ENCODE data around the gene POLR3K. TPM values are rescaled to one million over a fixed set of nuclear protein-coding genes. Genes with fewer than 3 reads are reported as not detected.
A peak's percentile ranks its signal among the peaks of the same experiment; 100 is the strongest.
"Not testable (repeated sequence)": the region's sequence is repeated elsewhere in the genome, so short reads cannot be mapped to it uniquely, and the experiment has no call there.

POLR3K gene
- total RNA-seq, 2 experiments from 2014 or later, result 47.7 to 48.2 TPM

GRCh38 chr16:55571-56136 is 2.2 kb upstream of the POLR3K start:
- ChIA-PET CTCF (interaction anchor here (1.7 to 3.1 kb wide), 2 partner anchors 10 to 41 kb away, joined by 7 to 15 read pairs; no protein-coding TSS in a partner anchor), POLR2A (interaction anchor here (0.8 kb wide), 1 partner anchor 10 kb away, joined by 3 read pairs; no protein-coding TSS in a partner anchor)
- H3K4me3 Mint-ChIP-seq, result peak overlapping the region; percentile 63
- H3K4me1 Mint-ChIP-seq (ENCODE audit: low read depth), result peaks cover 30% of the 10 kb centered on the region
- no peaks in the 10 kb centered on the region for H3K27me3 Mint-ChIP-seq (ENCODE audit: low read depth)
- ATAC-seq, result no peak
- H3K36me3 Mint-ChIP-seq (ENCODE audit: low read depth), result peaks cover 24% of the 10 kb centered on the region
- no peaks in the 10 kb centered on the region for H3K9me3 Mint-ChIP-seq (ENCODE audit: insufficient read depth)
- no peak overlapping the region for H3K27ac Mint-ChIP-seq
- DNase-seq, result no peak

GRCh38 chr16:54237-54581 is 801 bp upstream of the POLR3K start:
- Mint-ChIP-seq H3K27ac (peak overlapping the region; percentile 90), H3K9me3 (ENCODE audit: insufficient read depth) (no peaks in the 10 kb centered on the region), H3K4me3 (peak overlapping the region; percentile 91), H3K36me3 (ENCODE audit: low read depth) (peaks cover 30% of the 10 kb centered on the region), H3K4me1 (ENCODE audit: low read depth) (peaks cover 35% of the 10 kb centered on the region), H3K27me3 (ENCODE audit: low read depth) (no peaks in the 10 kb centered on the region)
- ChIA-PET CTCF (interaction anchor here (1.6 to 2.9 kb wide), 4 partner anchors 11 to 53 kb away, joined by 3 to 30 read pairs (median 16); no protein-coding TSS in a partner anchor), POLR2A (interaction anchor here (1.0 to 2.0 kb wide), 4 partner anchors 9 to 42 kb away, joined by 3 to 9 read pairs (median 6); partner anchors contain the start of gene MPG)
- ATAC-seq, result no peak
- no peak for DNase-seq

- peaks cover 47% of the 10 kb centered on the region for H3K36me3 Mint-ChIP-seq (ENCODE audit: low read depth)
- peak overlapping the region; percentile 7 for H3K27ac Mint-ChIP-seq
- peak overlapping the region; percentile 91 for H3K4me3 Mint-ChIP-seq
- POLR2A ChIA-PET, result no interaction called here
- ATAC-seq, result no peak
- no peaks in the 10 kb centered on the region for H3K27me3 Mint-ChIP-seq (ENCODE audit: low read depth)
- peaks cover 31% of the 10 kb centered on the region for H3K4me1 Mint-ChIP-seq (ENCODE audit: low read depth)
- no peaks in the 10 kb centered on the region for H3K9me3 Mint-ChIP-seq (ENCODE audit: insufficient read depth)
- no peak for DNase-seq
- CTCF ChIA-PET, result interaction anchor here (1.1 kb wide), 1 partner anchor 15 kb away, joined by 3 read pairs; no protein-coding TSS in a partner anchor
Observed at GRCh38 chr16:50769-51591, 2.4 kb downstream of the POLR3K start.

- ChIA-PET POLR2A (no interaction called here), CTCF (interaction anchor here (2.1 kb wide), 1 partner anchor 50 kb away, joined by 9 read pairs; no protein-coding TSS in a partner anchor)
- no peak overlapping the region for H3K4me3 Mint-ChIP-seq
- H3K36me3 Mint-ChIP-seq (ENCODE audit: low read depth), result peaks cover 64% of the 10 kb centered on the region
- DNase-seq (no peak), ATAC-seq (no peak)
- H3K27me3 Mint-ChIP-seq (ENCODE audit: low read depth), result no peaks in the 10 kb centered on the region
- no peak overlapping the region for H3K27ac Mint-ChIP-seq
- H3K9me3 Mint-ChIP-seq (ENCODE audit: insufficient read depth), result no peaks in the 10 kb centered on the region
- peaks cover 34% of the 10 kb centered on the region for H3K4me1 Mint-ChIP-seq (ENCODE audit: low read depth)
Observed at GRCh38 chr16:47234-47633, 6.2 kb downstream of the POLR3K start.

GRCh38 chr16:46510-46909 is 6.9 kb downstream of the POLR3K start:
- H3K9me3 Mint-ChIP-seq (ENCODE audit: insufficient read depth); ATAC-seq; DNase-seq; H3K27me3 Mint-ChIP-seq (ENCODE audit: low read depth); POLR2A ChIA-PET; H3K4me3 Mint-ChIP-seq; H3K27ac Mint-ChIP-seq: not testable (repeated sequence)
- H3K36me3 Mint-ChIP-seq (ENCODE audit: low read depth), result peaks cover 66% of the 10 kb centered on the region
- CTCF ChIA-PET, result interaction anchor here (2.1 kb wide), 1 partner anchor 50 kb away, joined by 9 read pairs; no protein-coding TSS in a partner anchor
- H3K4me1 Mint-ChIP-seq (ENCODE audit: low read depth), result peaks cover 35% of the 10 kb centered on the region

GRCh38 chr16:45454-45853 is 8.0 kb downstream of the POLR3K start:
- Mint-ChIP-seq H3K27me3 (ENCODE audit: low read depth) (no peaks in the 10 kb centered on the region), H3K9me3 (ENCODE audit: insufficient read depth) (no peaks in the 10 kb centered on the region), H3K4me1 (ENCODE audit: low read depth) (peaks cover 27% of the 10 kb centered on the region), H3K36me3 (ENCODE audit: low read depth) (peaks cover 60% of the 10 kb centered on the region), H3K4me3 (no peak overlapping the region), H3K27ac (no peak overlapping the region)
- ChIA-PET CTCF (interaction anchor here (1.0 kb wide), 1 partner anchor 51 kb away, joined by 3 read pairs; no protein-coding TSS in a partner anchor), POLR2A (interaction anchor here (1.4 kb wide), 1 partner anchor 11 kb away, joined by 3 read pairs; no protein-coding TSS in a partner anchor)
- DNase-seq (no peak), ATAC-seq (no peak)

- POLR2A ChIA-PET, result interaction anchor here (0.8 to 1.4 kb wide), 2 partner anchors 8 to 11 kb away, joined by 3 read pairs; no protein-coding TSS in a partner anchor
- CTCF ChIA-PET, result interaction anchor here (1.2 kb wide), 1 partner anchor 62 kb away, joined by 3 read pairs; no protein-coding TSS in a partner anchor
- H3K4me3 Mint-ChIP-seq, result no peak overlapping the region
- no peaks in the 10 kb centered on the region for H3K9me3 Mint-ChIP-seq (ENCODE audit: insufficient read depth)
- H3K4me1 Mint-ChIP-seq (ENCODE audit: low read depth), result peaks cover 28% of the 10 kb centered on the region
- H3K36me3 Mint-ChIP-seq (ENCODE audit: low read depth), result peaks cover 56% of the 10 kb centered on the region
- ATAC-seq, result no peak
- no peaks in the 10 kb centered on the region for H3K27me3 Mint-ChIP-seq (ENCODE audit: low read depth)
- H3K27ac Mint-ChIP-seq, result no peak overlapping the region
- no peak for DNase-seq
Observed at GRCh38 chr16:44655-45054, 8.8 kb downstream of the POLR3K start.

- Mint-ChIP-seq H3K27ac (no peak overlapping the region), H3K4me3 (no peak overlapping the region), H3K4me1 (ENCODE audit: low read depth) (peaks cover 42% of the 10 kb centered on the region), H3K36me3 (ENCODE audit: low read depth) (peaks cover 54% of the 10 kb centered on the region), H3K9me3 (ENCODE audit: insufficient read depth) (no peaks in the 10 kb centered on the region), H3K27me3 (ENCODE audit: low read depth) (no peaks in the 10 kb centered on the region)
- ATAC-seq (no peak), DNase-seq (no peak)
- ChIA-PET POLR2A (interaction anchor here (1.5 kb wide), 1 partner anchor 10 kb away, joined by 8 read pairs; the partner anchor contains the start of genes POLR3K and SNRNP25), CTCF (interaction anchor here (1.0 kb wide), 1 partner anchor 54 kb away, joined by 5 read pairs; no protein-coding TSS in a partner anchor)
Observed at GRCh38 chr16:43294-43693, 10.1 kb downstream of the POLR3K start.

- ATAC-seq (no peak), DNase-seq (no peak)
- Mint-ChIP-seq H3K36me3 (ENCODE audit: low read depth) (peaks cover 51% of the 10 kb centered on the region), H3K4me3 (no peak overlapping the region), H3K27me3 (ENCODE audit: low read depth) (no peaks in the 10 kb centered on the region), H3K27ac (no peak overlapping the region), H3K9me3 (ENCODE audit: insufficient read depth) (no peaks in the 10 kb centered on the region), H3K4me1 (ENCODE audit: low read depth) (peaks cover 47% of the 10 kb centered on the region)
- ChIA-PET CTCF (interaction anchor here (1.0 kb wide), 1 partner anchor 54 kb away, joined by 5 read pairs; no protein-coding TSS in a partner anchor), POLR2A (interaction anchor here (1.5 kb wide), 1 partner anchor 11 kb away, joined by 8 read pairs; the partner anchor contains the start of genes POLR3K and SNRNP25)
Observed at GRCh38 chr16:42691-43090, 10.7 kb downstream of the POLR3K start.

- DNase-seq (no peak), ATAC-seq (no peak)
- ChIA-PET POLR2A (interaction anchor here (1.2 to 1.5 kb wide), 2 partner anchors 11 kb away, joined by 3 to 8 read pairs; partner anchors contain the start of genes POLR3K and SNRNP25), CTCF (no interaction called here)
- peaks cover 49% of the 10 kb centered on the region for H3K4me1 Mint-ChIP-seq (ENCODE audit: low read depth)
- H3K9me3 Mint-ChIP-seq (ENCODE audit: insufficient read depth), result no peaks in the 10 kb centered on the region
- H3K4me3 Mint-ChIP-seq, result no peak overlapping the region
- peaks cover 50% of the 10 kb centered on the region for H3K36me3 Mint-ChIP-seq (ENCODE audit: low read depth)
- no peak overlapping the region for H3K27ac Mint-ChIP-seq
- no peaks in the 10 kb centered on the region for H3K27me3 Mint-ChIP-seq (ENCODE audit: low read depth)
Observed at GRCh38 chr16:42069-42457, 11.3 kb downstream of the POLR3K start.

GRCh38 chr16:41439-42068 is 11.9 kb downstream of the POLR3K start:
- H3K9me3 Mint-ChIP-seq (ENCODE audit: insufficient read depth), result no peaks in the 10 kb centered on the region
- H3K36me3 Mint-ChIP-seq (ENCODE audit: low read depth), result peaks cover 47% of the 10 kb centered on the region
- no peak overlapping the region for H3K4me3 Mint-ChIP-seq
- CTCF ChIA-PET, result no interaction called here
- H3K27ac Mint-ChIP-seq, result no peak overlapping the region
- POLR2A ChIA-PET, result interaction anchor here (1.2 kb wide), 1 partner anchor 11 kb away, joined by 3 read pairs; the partner anchor contains the start of gene POLR3K
- no peaks in the 10 kb centered on the region for H3K27me3 Mint-ChIP-seq (ENCODE audit: low read depth)
- ATAC-seq (no peak), DNase-seq (no peak)
- peaks cover 49% of the 10 kb centered on the region for H3K4me1 Mint-ChIP-seq (ENCODE audit: low read depth)

All from activated CD8-positive, alpha-beta T cell treated with anti-CD3 and anti-CD28 coated beads, Interleukin-2, amount 10 ng/mL, durations not matched to agents 7 days and 5 days (primary cell).